ENCODE measurements around the gene TMCC2.

TMCC2 gene

GRCh38 chr1:205188098-205188497, 39.6 kb upstream of the TMCC2 start:
- no peak for TF ChIP-seq CTCF (conservative IDR thresholded peaks at IDR 0.05; ENCODE audit: low read depth, low read length)
- no peak for DNase-seq (ENCODE audit: low read depth)

GRCh38 chr1:205188596-205188995, 39.1 kb upstream of the TMCC2 start:
- no peak overlapping the region for H3K4me3 ChIP-seq (ENCODE audit: low read length)
- DNase-seq (ENCODE audit: low read depth), result no peak
- TF ChIP-seq CTCF (conservative IDR thresholded peaks at IDR 0.05; ENCODE audit: low read depth, low read length), result no peak

More at GRCh38 chr1:205188098-205188497, 39.6 kb upstream of the TMCC2 start:
- no peak overlapping the region for H3K4me3 ChIP-seq (ENCODE audit: low read length)

- TF ChIP-seq CTCF (conservative IDR thresholded peaks at IDR 0.05; ENCODE audit: low read depth, low read length), result no peak
- H3K4me3 ChIP-seq (ENCODE audit: low read length), result no peak overlapping the region
- DNase-seq (ENCODE audit: low read depth), result no peak
Observed at GRCh38 chr1:205189131-205189530, 38.6 kb upstream of the TMCC2 start.

- no peak for TF ChIP-seq CTCF (conservative IDR thresholded peaks at IDR 0.05; ENCODE audit: low read depth, low read length)
- no peak overlapping the region for H3K4me3 ChIP-seq (ENCODE audit: low read length)
- DNase-seq (ENCODE audit: low read depth), result no peak
Observed at GRCh38 chr1:205190845-205191577, 36.7 kb upstream of the TMCC2 start.

GRCh38 chr1:205191622-205192021, 36.1 kb upstream of the TMCC2 start:
- DNase-seq (ENCODE audit: low read depth), result no peak
- no peak for TF ChIP-seq CTCF (conservative IDR thresholded peaks at IDR 0.05; ENCODE audit: low read depth, low read length)
- H3K4me3 ChIP-seq (ENCODE audit: low read length), result no peak overlapping the region

GRCh38 chr1:205192287-205192686, 35.5 kb upstream of the TMCC2 start:
- no peak for TF ChIP-seq CTCF (conservative IDR thresholded peaks at IDR 0.05; ENCODE audit: low read depth, low read length)
- DNase-seq (ENCODE audit: low read depth), result no peak
- H3K4me3 ChIP-seq (ENCODE audit: low read length), result no peak overlapping the region
